ENCODE results near the gene PCNT. TPM values are rescaled to one million over a fixed set of nuclear protein-coding genes. Genes with fewer than 3 reads are reported as not detected.

The PCNT gene
- total RNA-seq, 1 donor = 19.2 TPM

DNA sequence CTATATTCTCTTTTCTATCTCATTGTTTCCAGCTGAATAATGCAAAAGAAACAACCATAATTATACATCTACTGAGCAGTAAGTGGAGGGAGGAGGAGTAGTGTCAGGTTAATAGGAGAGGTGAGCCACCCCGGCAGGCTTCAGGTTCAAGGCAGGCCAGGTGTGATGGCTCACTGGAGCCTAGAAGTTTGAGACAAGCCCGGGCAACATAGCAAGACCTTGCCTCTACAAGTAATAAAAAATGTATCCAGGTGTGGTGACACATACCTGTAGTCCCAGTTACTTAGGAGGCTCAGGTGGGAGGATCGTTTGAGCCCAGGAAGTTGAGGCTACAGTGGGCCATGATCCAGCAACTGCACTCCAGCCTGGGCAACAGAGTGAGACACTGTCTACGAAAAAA is 132.8 kb downstream of the PCNT start:
- no peaks in the 10 kb centered on the region for H3K9me3 ChIP-seq (ENCODE audit: low read depth, low read length)
- no peak overlapping the region for H3K4me3 ChIP-seq (ENCODE audit: insufficient read depth, low read length)
- H3K27me3 ChIP-seq (ENCODE audit: insufficient read depth, low read length) = no peaks in the 10 kb centered on the region
- H3K36me3 ChIP-seq (ENCODE audit: insufficient read depth, low read length) = no peaks in the 10 kb centered on the region
- H3K4me1 ChIP-seq (ENCODE audit: insufficient read depth, low read length) = peaks cover 36% of the 10 kb centered on the region
- no peak overlapping the region for H3K4me2 ChIP-seq (ENCODE audit: insufficient read depth, low read length)
- peaks cover 63% of the 10 kb centered on the region for H3K79me2 ChIP-seq (ENCODE audit: insufficient read depth, low read length)
- no peak for TF ChIP-seq CTCF (IDR thresholded peaks at IDR 0.05; ENCODE audit: extremely low read depth, low read depth, low read length)
- peaks cover 3% of the 10 kb centered on the region for H4K20me1 ChIP-seq (ENCODE audit: insufficient read depth, low read length)
- no peak overlapping the region for H2AFZ ChIP-seq (ENCODE audit: low read length)
- no peak overlapping the region for H3K27ac ChIP-seq (ENCODE audit: low read depth, low read length)
- DNase-seq (ENCODE audit: insufficient read length, low spot score, missing footprints) = no peak

DNA sequence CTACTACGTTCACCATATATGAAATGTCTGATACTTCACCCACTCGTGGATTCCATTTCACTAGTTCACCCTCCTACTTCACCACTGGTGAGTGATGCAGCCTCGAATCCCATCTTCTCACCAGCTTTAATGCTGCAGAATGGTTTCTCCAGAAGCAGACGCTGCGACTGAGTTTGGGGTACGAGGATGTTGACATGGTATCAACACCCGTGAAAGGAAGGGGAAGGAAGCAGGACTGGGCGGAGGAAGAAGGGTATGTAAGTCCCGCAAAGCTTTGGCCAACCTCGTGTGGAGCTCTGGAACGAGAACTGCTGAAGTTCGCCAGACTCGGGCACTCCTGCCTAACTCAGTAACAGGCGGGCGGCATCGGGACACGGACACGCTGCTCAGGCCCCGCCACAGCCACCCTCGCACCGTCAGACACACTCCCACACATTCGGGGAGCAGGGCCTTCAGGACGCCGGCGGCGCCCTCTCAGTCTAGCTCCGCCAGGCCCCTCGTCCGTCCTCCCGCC is 133.9 kb downstream of the PCNT start:
- no peak for TF ChIP-seq CTCF (IDR thresholded peaks at IDR 0.05; ENCODE audit: extremely low read depth, low read depth, low read length)
- H4K20me1 ChIP-seq (ENCODE audit: insufficient read depth, low read length) = peaks cover 6% of the 10 kb centered on the region
- H3K4me2 ChIP-seq (ENCODE audit: insufficient read depth, low read length) = peak overlapping the region; percentile 96
- H3K79me2 ChIP-seq (ENCODE audit: insufficient read depth, low read length) = peaks cover 68% of the 10 kb centered on the region
- DNase-seq (ENCODE audit: insufficient read length, low spot score, missing footprints) = no peak
- H2AFZ ChIP-seq (ENCODE audit: low read length) = peak overlapping the region; percentile 82
- peak overlapping the region; percentile 76 for H3K27ac ChIP-seq (ENCODE audit: low read depth, low read length)
- no peaks in the 10 kb centered on the region for H3K27me3 ChIP-seq (ENCODE audit: insufficient read depth, low read length)
- no peaks in the 10 kb centered on the region for H3K36me3 ChIP-seq (ENCODE audit: insufficient read depth, low read length)
- H3K4me1 ChIP-seq (ENCODE audit: insufficient read depth, low read length) = peaks cover 36% of the 10 kb centered on the region
- peak overlapping the region; percentile 84 for H3K4me3 ChIP-seq (ENCODE audit: insufficient read depth, low read length)
- H3K9me3 ChIP-seq (ENCODE audit: low read depth, low read length) = no peaks in the 10 kb centered on the region

DNA sequence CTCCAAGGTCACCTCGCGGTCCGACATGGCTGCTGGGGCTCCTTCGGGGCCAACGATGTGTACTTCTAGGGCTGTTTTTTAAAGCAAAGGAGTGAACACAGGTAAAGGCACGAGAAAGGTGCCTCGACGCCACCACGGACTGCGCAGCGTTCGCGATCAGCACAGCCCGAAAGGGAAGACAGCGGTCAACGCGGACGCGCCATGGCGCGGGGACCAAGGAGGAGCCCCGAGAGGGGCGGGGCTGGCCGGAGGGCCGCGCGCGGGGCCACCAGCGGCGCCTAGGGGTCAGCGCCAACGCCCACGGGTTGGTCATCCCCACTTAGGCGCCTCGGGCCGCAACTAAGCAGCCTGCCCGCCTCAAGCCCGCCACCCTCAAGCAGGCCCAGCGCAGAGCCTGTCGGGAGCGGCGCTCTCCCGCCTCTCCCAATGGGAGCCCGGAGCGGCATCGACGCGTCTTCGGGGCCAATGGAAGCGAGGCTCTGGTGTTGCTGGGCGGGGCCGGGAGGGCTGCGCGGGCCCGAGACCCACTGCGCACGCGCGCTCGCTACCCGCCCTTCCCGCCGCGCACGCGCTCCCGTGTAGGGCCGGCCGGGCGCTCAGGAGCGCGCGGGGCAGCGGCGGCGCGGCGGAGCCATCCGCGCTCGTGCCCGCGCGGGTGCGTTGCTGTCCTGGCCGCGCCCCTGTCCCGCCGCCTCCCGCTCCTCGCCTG is 134.5 kb downstream of the PCNT start, which contains the start of gene DIP2A:
Gene DIP2A, plus strand, starts transcription at position 577 of the 709 bp plus-strand sequence. CDS start 241 bp downstream, outside the sequence.
- Histone ChIP-seq H3K79me2 (ENCODE audit: insufficient read depth, low read length) (peaks cover 68% of the 10 kb centered on the region), H3K4me3 (ENCODE audit: insufficient read depth, low read length) (peak within 1 kb of the TSS; percentile 84), H3K4me1 (ENCODE audit: insufficient read depth, low read length) (peaks cover 36% of the 10 kb centered on the region), H3K4me2 (ENCODE audit: insufficient read depth, low read length) (peak within 1 kb of the TSS; percentile 96), H3K27me3 (ENCODE audit: insufficient read depth, low read length) (no peaks in the 10 kb centered on the region), H3K27ac (ENCODE audit: low read depth, low read length) (peak within 1 kb of the TSS; percentile 76), H3K36me3 (ENCODE audit: insufficient read depth, low read length) (no peaks in the 10 kb centered on the region), H4K20me1 (ENCODE audit: insufficient read depth, low read length) (peaks cover 6% of the 10 kb centered on the region), H3K9me3 (ENCODE audit: low read depth, low read length) (no peaks in the 10 kb centered on the region), H2AFZ (ENCODE audit: low read length) (peak within 1 kb of the TSS; percentile 82)
- DNase-seq (ENCODE audit: insufficient read length, low spot score, missing footprints) = peak; percentile 100
- TF ChIP-seq CTCF (IDR thresholded peaks at IDR 0.05; ENCODE audit: extremely low read depth, low read depth, low read length) = no peak

DNA sequence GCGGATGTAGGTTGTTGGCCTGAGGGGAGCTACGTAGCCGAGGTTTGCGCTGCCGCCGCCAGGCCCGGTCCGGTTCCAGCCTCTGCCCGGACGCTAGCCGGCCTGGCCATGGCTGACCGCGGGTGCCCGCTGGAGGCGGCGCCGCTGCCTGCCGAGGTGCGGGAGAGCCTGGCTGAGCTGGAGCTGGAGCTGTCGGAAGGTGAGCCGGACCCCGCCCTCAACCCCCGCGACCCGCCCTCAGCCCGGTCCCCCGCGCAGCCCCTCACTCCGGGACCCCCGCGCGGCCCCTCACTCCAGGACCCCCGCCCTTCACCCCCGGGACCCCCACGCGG is 135.0 kb downstream of the PCNT start:
- Histone ChIP-seq H2AFZ (ENCODE audit: low read length) (peak overlapping the region; percentile 71), H3K79me2 (ENCODE audit: insufficient read depth, low read length) (peaks cover 72% of the 10 kb centered on the region), H3K27ac (ENCODE audit: low read depth, low read length) (peak overlapping the region; percentile 32), H3K4me2 (ENCODE audit: insufficient read depth, low read length) (peak overlapping the region; percentile 90), H3K9me3 (ENCODE audit: low read depth, low read length) (no peaks in the 10 kb centered on the region), H3K4me3 (ENCODE audit: insufficient read depth, low read length) (peak overlapping the region; percentile 84), H3K4me1 (ENCODE audit: insufficient read depth, low read length) (peaks cover 35% of the 10 kb centered on the region), H3K36me3 (ENCODE audit: insufficient read depth, low read length) (no peaks in the 10 kb centered on the region), H4K20me1 (ENCODE audit: insufficient read depth, low read length) (peaks cover 6% of the 10 kb centered on the region), H3K27me3 (ENCODE audit: insufficient read depth, low read length) (no peaks in the 10 kb centered on the region)
- no peak for TF ChIP-seq CTCF (IDR thresholded peaks at IDR 0.05; ENCODE audit: extremely low read depth, low read depth, low read length)
- no peak for DNase-seq (ENCODE audit: insufficient read length, low spot score, missing footprints)
